ENCODE data around the gene GRIN2A. TPM values are rescaled to one million over a fixed set of nuclear protein-coding genes. Genes with fewer than 3 reads are reported as not detected.
A peak's percentile ranks its signal among the peaks of the same experiment; 100 is the strongest.

GRIN2A gene
- total and polyA plus RNA-seq, 2 donors = 0.25 to 1.1 TPM

GRCh38 chr16:9843424-9844018 lies 338.7 kb downstream of the GRIN2A start:
- Histone ChIP-seq H3K27me3 (ENCODE audit: control insufficient read depth in 2 of 2, insufficient read depth in 1 of 2, low read length in 1 of 2) (no peaks in the 10 kb centered on the region), H3K27ac (ENCODE audit: low read depth in 1 of 2, low read length in 1 of 2) (no peak overlapping the region), H3K4me1 (ENCODE audit: control insufficient read depth in 2 of 2, insufficient read depth in 2 of 2, low read length in 2 of 2) (no peaks in the 10 kb centered on the region), H3K9me3 (ENCODE audit: control insufficient read depth in 2 of 2, insufficient read depth in 1 of 2, low read length in 1 of 2) (no peaks in the 10 kb centered on the region), H3K4me3 (ENCODE audit: low read length in 2 of 2) (no peak overlapping the region), H3K36me3 (ENCODE audit: control insufficient read depth in 2 of 2, insufficient read depth in 2 of 2, low read length in 1 of 2) (no peaks in the 10 kb centered on the region)
- WGBS = 91% methylated on average over 3 of the region's 3 CpGs
- DNase-seq (ENCODE audit: low read depth in 6 of 9, low spot score in 9 of 9) = no peak

DNA sequence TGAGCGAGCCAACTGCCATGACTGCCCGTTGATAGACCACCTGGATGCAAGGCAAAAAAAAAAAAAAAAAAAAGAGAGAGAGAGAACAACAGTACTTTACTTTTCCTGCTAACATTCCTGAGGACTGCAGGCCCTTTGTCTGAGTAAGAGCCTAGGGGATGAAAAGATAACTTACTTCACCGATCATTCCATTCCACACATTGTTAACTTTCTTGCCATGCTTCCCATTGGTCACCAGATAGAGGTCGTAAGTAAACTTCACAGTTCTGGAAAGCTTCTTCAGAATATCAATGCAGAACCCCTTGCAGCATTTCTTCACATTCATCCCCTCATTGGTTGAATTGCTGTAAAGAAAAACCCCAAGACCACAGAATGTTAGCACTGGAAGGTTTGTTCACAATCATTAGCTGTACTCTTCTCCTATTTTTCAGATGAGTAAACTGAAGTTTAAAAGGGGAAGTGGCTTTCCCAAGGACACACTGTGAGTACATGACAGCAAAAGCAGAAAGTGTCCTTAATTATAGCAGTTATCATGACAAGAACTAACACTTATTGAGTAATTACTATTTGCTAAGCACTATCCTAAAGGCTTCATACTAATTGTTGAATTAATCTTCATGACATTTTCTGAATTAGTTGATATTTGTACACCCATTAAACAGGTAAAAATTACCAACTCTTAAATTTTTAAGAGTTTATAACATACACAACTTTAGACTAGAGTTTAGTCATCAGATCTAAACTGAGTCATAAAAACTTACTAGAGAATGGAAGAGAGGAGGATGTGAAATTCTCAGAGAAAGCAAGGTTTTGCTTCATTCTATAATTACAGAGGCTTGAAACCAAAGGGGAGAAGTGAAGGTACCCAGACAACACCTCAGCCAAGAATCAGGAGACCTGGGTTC lies 341.2 kb downstream of the GRIN2A start:
- no peak overlapping the region for H3K4me3 ChIP-seq (ENCODE audit: low read length in 2 of 2)
- H3K27me3 ChIP-seq (ENCODE audit: control insufficient read depth in 2 of 2, insufficient read depth in 1 of 2, low read length in 1 of 2) = no peaks in the 10 kb centered on the region
- no peak overlapping the region for H3K27ac ChIP-seq (ENCODE audit: low read depth in 1 of 2, low read length in 1 of 2)
- no peaks in the 10 kb centered on the region for H3K4me1 ChIP-seq (ENCODE audit: control insufficient read depth in 2 of 2, insufficient read depth in 2 of 2, low read length in 2 of 2)
- no peak for DNase-seq (ENCODE audit: low read depth in 6 of 9, low spot score in 9 of 9)
- 90% methylated on average over 4 of the region's 4 CpGs for WGBS
- H3K36me3 ChIP-seq (ENCODE audit: control insufficient read depth in 2 of 2, insufficient read depth in 2 of 2, low read length in 1 of 2) = no peaks in the 10 kb centered on the region
- H3K9me3 ChIP-seq (ENCODE audit: control insufficient read depth in 2 of 2, insufficient read depth in 1 of 2, low read length in 1 of 2) = no peaks in the 10 kb centered on the region

DNA sequence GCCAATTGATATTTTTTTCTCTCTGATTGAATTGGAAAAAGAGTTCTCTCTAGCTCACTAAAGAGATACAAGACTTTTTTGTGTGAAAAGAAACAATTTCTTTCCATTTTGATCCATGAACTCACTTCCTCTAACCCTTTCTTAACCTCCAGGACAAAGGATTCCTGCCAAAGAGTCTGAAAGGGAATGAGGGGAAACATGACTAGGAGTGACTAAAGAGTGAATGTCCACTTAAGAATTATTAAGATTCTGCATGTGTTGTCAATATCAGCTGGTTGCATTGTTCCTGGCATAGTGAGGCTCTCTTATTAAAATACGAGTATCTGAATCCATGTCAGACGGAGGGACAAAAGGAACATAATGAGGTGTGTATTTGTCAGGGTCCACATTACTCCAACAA lies 344.7 kb downstream of the GRIN2A start:
- no peaks in the 10 kb centered on the region for H3K27me3 ChIP-seq (ENCODE audit: control insufficient read depth in 2 of 2, insufficient read depth in 1 of 2, low read length in 1 of 2)
- no peaks in the 10 kb centered on the region for H3K9me3 ChIP-seq (ENCODE audit: control insufficient read depth in 2 of 2, insufficient read depth in 1 of 2, low read length in 1 of 2)
- no peak overlapping the region for H3K4me3 ChIP-seq (ENCODE audit: low read length in 2 of 2)
- DNase-seq (ENCODE audit: low read depth in 6 of 9, low spot score in 9 of 9) = no peak
- no peaks in the 10 kb centered on the region for H3K4me1 ChIP-seq (ENCODE audit: control insufficient read depth in 2 of 2, insufficient read depth in 2 of 2, low read length in 2 of 2)
- no peak overlapping the region for H3K27ac ChIP-seq (ENCODE audit: low read depth in 1 of 2, low read length in 1 of 2)
- no peaks in the 10 kb centered on the region for H3K36me3 ChIP-seq (ENCODE audit: control insufficient read depth in 2 of 2, insufficient read depth in 2 of 2, low read length in 1 of 2)
- 93% methylated on average over 2 of the region's 2 CpGs for WGBS

DNA sequence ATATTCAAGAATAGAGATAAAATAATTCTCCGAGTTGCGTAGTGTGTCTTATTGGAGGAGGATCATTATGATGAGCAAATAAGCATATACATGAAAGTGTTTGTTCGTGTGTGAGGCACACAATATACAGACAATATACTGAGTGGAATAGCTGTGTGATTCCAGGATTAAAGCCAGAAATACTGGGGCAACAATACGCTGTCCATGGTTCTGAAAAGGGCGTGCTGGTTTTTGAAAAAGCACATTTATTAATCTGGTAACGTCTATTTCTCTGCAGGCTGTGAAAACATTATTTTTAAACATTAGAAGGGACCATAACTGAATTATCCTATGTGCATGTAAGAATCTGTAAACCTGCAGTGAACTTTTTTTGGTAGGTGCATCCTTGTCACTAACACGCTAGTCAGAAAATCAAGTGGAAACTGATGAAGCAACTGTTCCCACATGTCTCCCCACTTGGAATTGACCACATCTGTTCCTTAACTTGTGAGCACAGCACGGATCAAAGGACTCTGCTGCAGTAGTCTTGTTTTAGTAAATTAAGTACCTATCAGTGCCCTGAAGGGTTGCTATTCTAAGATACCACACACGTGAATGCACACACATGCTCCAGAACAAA lies 346.0 kb downstream of the GRIN2A start:
- Histone ChIP-seq H3K9me3 (ENCODE audit: control insufficient read depth in 2 of 2, insufficient read depth in 1 of 2, low read length in 1 of 2) (no peaks in the 10 kb centered on the region), H3K27ac (ENCODE audit: low read depth in 1 of 2, low read length in 1 of 2) (no peak overlapping the region), H3K4me1 (ENCODE audit: control insufficient read depth in 2 of 2, insufficient read depth in 2 of 2, low read length in 2 of 2) (no peaks in the 10 kb centered on the region), H3K4me3 (ENCODE audit: low read length in 2 of 2) (no peak overlapping the region), H3K27me3 (ENCODE audit: control insufficient read depth in 2 of 2, insufficient read depth in 1 of 2, low read length in 1 of 2) (no peaks in the 10 kb centered on the region), H3K36me3 (ENCODE audit: control insufficient read depth in 2 of 2, insufficient read depth in 2 of 2, low read length in 1 of 2) (no peaks in the 10 kb centered on the region)
- peak in 4 of 9 donors; percentile 1 to 25 (median 13) for DNase-seq (ENCODE audit: low read depth in 6 of 9, low spot score in 9 of 9)
- 64% methylated on average over 9 of the region's 9 CpGs for WGBS

DNA sequence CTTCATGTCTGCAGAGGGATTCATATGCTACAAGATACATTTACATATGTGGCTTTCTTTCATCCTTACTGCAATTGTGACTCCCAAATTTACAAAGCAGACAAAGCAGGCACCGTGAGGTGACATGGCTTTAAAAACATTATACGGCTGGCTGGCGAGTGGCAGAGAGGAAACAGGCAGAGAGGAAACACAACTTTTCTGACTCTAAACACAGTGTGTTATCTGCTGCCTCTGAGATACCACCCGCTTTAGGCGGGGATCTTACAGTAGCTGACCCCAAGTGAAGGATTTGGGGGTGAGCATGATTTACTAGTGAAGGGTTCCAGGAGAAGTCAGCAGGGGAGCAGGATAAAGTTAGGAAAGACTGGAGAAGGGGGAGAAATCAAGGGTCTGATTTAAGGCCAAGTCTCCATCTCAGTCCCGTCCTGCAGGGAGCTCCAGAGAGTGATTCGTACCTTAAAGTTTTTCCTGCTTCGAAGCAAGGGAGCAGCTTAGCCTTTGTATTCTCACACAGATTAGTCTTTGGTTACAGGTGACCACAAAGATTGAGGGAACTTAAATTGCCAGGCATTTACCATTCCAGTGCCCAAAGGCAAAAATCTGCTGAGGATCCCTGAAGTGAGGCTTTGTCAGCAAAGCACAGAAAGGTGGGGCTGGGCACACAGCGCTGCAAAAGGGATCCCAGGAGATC lies 355.0 kb downstream of the GRIN2A start:
- 25% methylated on average over 9 of the region's 9 CpGs for WGBS
- no peaks in the 10 kb centered on the region for H3K4me1 ChIP-seq (ENCODE audit: control insufficient read depth in 2 of 2, insufficient read depth in 2 of 2, low read length in 2 of 2)
- no peaks in the 10 kb centered on the region for H3K27me3 ChIP-seq (ENCODE audit: control insufficient read depth in 2 of 2, insufficient read depth in 1 of 2, low read length in 1 of 2)
- H3K9me3 ChIP-seq (ENCODE audit: control insufficient read depth in 2 of 2, insufficient read depth in 1 of 2, low read length in 1 of 2) = no peaks in the 10 kb centered on the region
- H3K4me3 ChIP-seq (ENCODE audit: low read length in 2 of 2) = no peak overlapping the region
- no peak overlapping the region for H3K27ac ChIP-seq (ENCODE audit: low read depth in 1 of 2, low read length in 1 of 2)
- H3K36me3 ChIP-seq (ENCODE audit: control insufficient read depth in 2 of 2, insufficient read depth in 2 of 2, low read length in 1 of 2) = no peaks in the 10 kb centered on the region
- DNase-seq (ENCODE audit: low read depth in 6 of 9, low spot score in 9 of 9) = no peak

DNA sequence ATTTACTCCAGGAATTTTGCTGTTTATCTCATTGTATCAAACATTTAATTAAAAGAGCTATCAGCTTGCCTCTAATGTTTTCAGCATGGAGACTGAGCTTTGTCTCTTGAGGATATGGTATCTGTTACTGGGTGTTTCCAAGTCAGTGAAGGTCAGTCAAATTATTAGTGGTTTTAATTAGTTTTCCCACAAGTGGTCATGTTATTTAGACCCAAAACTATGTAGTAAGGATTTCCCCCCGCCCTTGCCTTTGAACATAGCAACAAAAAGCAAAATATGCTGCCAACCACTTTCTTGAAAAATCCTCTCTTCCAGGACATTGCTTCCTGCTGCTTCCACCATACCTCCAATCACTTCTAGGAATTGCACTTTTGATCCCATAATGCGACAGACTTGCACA lies 355.6 kb downstream of the GRIN2A start:
- no peak for DNase-seq (ENCODE audit: low read depth in 6 of 9, low spot score in 9 of 9)
- Histone ChIP-seq H3K4me3 (ENCODE audit: low read length in 2 of 2) (no peak overlapping the region), H3K27me3 (ENCODE audit: control insufficient read depth in 2 of 2, insufficient read depth in 1 of 2, low read length in 1 of 2) (no peaks in the 10 kb centered on the region), H3K4me1 (ENCODE audit: control insufficient read depth in 2 of 2, insufficient read depth in 2 of 2, low read length in 2 of 2) (no peaks in the 10 kb centered on the region), H3K36me3 (ENCODE audit: control insufficient read depth in 2 of 2, insufficient read depth in 2 of 2, low read length in 1 of 2) (no peaks in the 10 kb centered on the region), H3K9me3 (ENCODE audit: control insufficient read depth in 2 of 2, insufficient read depth in 1 of 2, low read length in 1 of 2) (no peaks in the 10 kb centered on the region), H3K27ac (ENCODE audit: low read depth in 1 of 2, low read length in 1 of 2) (no peak overlapping the region)
- 63% methylated on average over 2 of the region's 2 CpGs for WGBS

- H3K4me1 ChIP-seq (ENCODE audit: control insufficient read depth in 2 of 2, insufficient read depth in 2 of 2, low read length in 2 of 2) = no peaks in the 10 kb centered on the region
- no peak overlapping the region for H3K27ac ChIP-seq (ENCODE audit: low read depth in 1 of 2, low read length in 1 of 2)
- no peaks in the 10 kb centered on the region for H3K36me3 ChIP-seq (ENCODE audit: control insufficient read depth in 2 of 2, insufficient read depth in 2 of 2, low read length in 1 of 2)
- H3K9me3 ChIP-seq (ENCODE audit: control insufficient read depth in 2 of 2, insufficient read depth in 1 of 2, low read length in 1 of 2) = no peaks in the 10 kb centered on the region
- no peak overlapping the region for H3K4me3 ChIP-seq (ENCODE audit: low read length in 2 of 2)
- no peaks in the 10 kb centered on the region for H3K27me3 ChIP-seq (ENCODE audit: control insufficient read depth in 2 of 2, insufficient read depth in 1 of 2, low read length in 1 of 2)
- no peak for DNase-seq (ENCODE audit: low read depth in 6 of 9, low spot score in 9 of 9)
- 87% methylated on average over 12 of the region's 12 CpGs for WGBS
Observed at GRCh38 chr16:9824200-9825068, 357.8 kb downstream of the GRIN2A start.

GRCh38 chr16:9823510-9823909 lies 358.7 kb downstream of the GRIN2A start:
- no peak overlapping the region for H3K27ac ChIP-seq (ENCODE audit: low read depth in 1 of 2, low read length in 1 of 2)
- no peaks in the 10 kb centered on the region for H3K9me3 ChIP-seq (ENCODE audit: control insufficient read depth in 2 of 2, insufficient read depth in 1 of 2, low read length in 1 of 2)
- H3K4me3 ChIP-seq (ENCODE audit: low read length in 2 of 2) = no peak overlapping the region
- H3K27me3 ChIP-seq (ENCODE audit: control insufficient read depth in 2 of 2, insufficient read depth in 1 of 2, low read length in 1 of 2) = no peaks in the 10 kb centered on the region
- H3K4me1 ChIP-seq (ENCODE audit: control insufficient read depth in 2 of 2, insufficient read depth in 2 of 2, low read length in 2 of 2) = no peaks in the 10 kb centered on the region
- no peaks in the 10 kb centered on the region for H3K36me3 ChIP-seq (ENCODE audit: control insufficient read depth in 2 of 2, insufficient read depth in 2 of 2, low read length in 1 of 2)
- 80% methylated on average over 3 of the region's 3 CpGs for WGBS
- no peak for DNase-seq (ENCODE audit: low read depth in 6 of 9, low spot score in 9 of 9)

Data from thymus (tissue), 11 donors.